H9 (cell line): ENCODE results near the gene MB21D2. TPM values are rescaled to one million over a fixed set of nuclear protein-coding genes. Genes with fewer than 3 reads are reported as not detected.

ENCODE experiments used
- DNase-seq: peaks from one replicate; pipeline ENCODE4 v3.0.0-alpha.2; 2017
- H2AFZ ChIP-seq: one replicate; pipeline ENCODE4 v1.6.1; 2013; ENCODE audit warnings: mild to moderate bottlenecking, low read length, control low read depth, moderate library complexity
- H2AK5ac ChIP-seq: 2 replicates; pipeline ENCODE4 v1.6.1; 2013; ENCODE audit warnings: low read length, control low read depth, mixed read lengths; ENCODE audit not compliant: insufficient read length
- H2BK120ac ChIP-seq: one replicate; pipeline ENCODE4 v1.6.1; 2013; ENCODE audit warnings: low read depth, mild to moderate bottlenecking, low read length, control low read depth, inconsistent platforms; ENCODE audit not compliant: poor library complexity, severe bottlenecking
- H2BK12ac ChIP-seq: 2 replicates; pipeline ENCODE4 v1.6.1; 2013; ENCODE audit warnings: low read length, control low read depth, mixed read lengths, low read depth; ENCODE audit not compliant: insufficient read length
- H2BK15ac ChIP-seq: 2 replicates; pipeline ENCODE4 v1.6.1; 2013; ENCODE audit warnings: low read depth, low read length, control low read depth
- H2BK20ac ChIP-seq: one replicate; pipeline ENCODE4 v1.6.1; 2013; ENCODE audit warnings: low read depth, mild to moderate bottlenecking, low read length, control low read depth, inconsistent platforms; ENCODE audit not compliant: poor library complexity, severe bottlenecking
- H2BK5ac ChIP-seq: 2 replicates; pipeline ENCODE4 v1.6.1; 2013; ENCODE audit warnings: low read length, control low read depth, mixed read lengths; ENCODE audit not compliant: insufficient read length
- H3K14ac ChIP-seq: 2 replicates; pipeline ENCODE4 v1.6.1; 2013; ENCODE audit warnings: low read length, control low read depth; ENCODE audit not compliant: insufficient read depth
- H3K18ac ChIP-seq: 2 replicates; pipeline ENCODE4 v1.6.1; 2013; ENCODE audit warnings: low read depth, mild to moderate bottlenecking, mixed read lengths, low read length, control low read depth; ENCODE audit not compliant: insufficient read length
- H3K23ac ChIP-seq: 2 replicates; pipeline ENCODE4 v1.6.1; 2013; ENCODE audit warnings: low read length, control low read depth, mixed read lengths, low read depth; ENCODE audit not compliant: insufficient read length
- H3K23me2 ChIP-seq: 2 replicates; pipeline ENCODE4 v1.6.1; 2013; ENCODE audit warnings: low read depth, mild to moderate bottlenecking, mixed read lengths, low read length, control low read depth; ENCODE audit not compliant: insufficient read length, poor library complexity, severe bottlenecking
- H3K27ac ChIP-seq: 2 replicates; pipeline ENCODE4 v1.5.1; 2013; ENCODE audit warnings: low read length, control low read depth, mixed read lengths, low read depth; ENCODE audit not compliant: insufficient read length
- H3K27me3 ChIP-seq: 2 replicates; pipeline ENCODE4 v1.6.1; 2013; ENCODE audit warnings: low read length, control low read depth, inconsistent platforms; ENCODE audit not compliant: insufficient read depth
- H3K4ac ChIP-seq: 2 replicates; pipeline ENCODE4 v1.6.1; 2013; ENCODE audit warnings: low read depth, mild to moderate bottlenecking, control low read depth, inconsistent platforms, low read length, moderate library complexity
- H3K4me1 ChIP-seq: 2 replicates; pipeline ENCODE4 v1.6.1; 2013; ENCODE audit warnings: low read length, control low read depth, inconsistent platforms; ENCODE audit not compliant: insufficient read depth
- H3K4me2 ChIP-seq: 2 replicates; pipeline ENCODE4 v1.6.1; 2013; ENCODE audit warnings: low read length, control low read depth, mixed read lengths; ENCODE audit not compliant: insufficient read length, insufficient read depth
- H3K56ac ChIP-seq: 2 replicates; pipeline ENCODE4 v1.6.1; 2013; ENCODE audit warnings: low read depth, mild to moderate bottlenecking, mixed read lengths, low read length, control low read depth; ENCODE audit not compliant: insufficient read length
- H3K79me1 ChIP-seq: 2 replicates; pipeline ENCODE4 v1.6.1; 2013; ENCODE audit warnings: low read depth, mild to moderate bottlenecking, moderate library complexity, low read length, control low read depth, inconsistent platforms; ENCODE audit not compliant: insufficient read depth, poor library complexity, severe bottlenecking
- H3K79me2 ChIP-seq: 2 replicates; pipeline ENCODE4 v1.6.1; 2013; ENCODE audit warnings: low read length, control low read depth, inconsistent platforms; ENCODE audit not compliant: insufficient read depth
- H3K9ac ChIP-seq: 2 replicates; pipeline ENCODE4 v1.6.1; 2013; ENCODE audit warnings: low read length, control low read depth, mixed read lengths; ENCODE audit not compliant: insufficient read length; ENCODE audit errors: extremely low read depth
- H3K9me3 ChIP-seq: one replicate; pipeline ENCODE4 v1.6.1; 2013; ENCODE audit warnings: low read depth, low read length, inconsistent platforms; ENCODE audit not compliant: control insufficient read depth
- H3T11ph ChIP-seq: one replicate; pipeline ENCODE4 v1.6.1; 2013; ENCODE audit warnings: mild to moderate bottlenecking, low read length, control low read depth, inconsistent platforms
- H4K20me1 ChIP-seq: one replicate; pipeline ENCODE4 v1.6.1; 2013; ENCODE audit not compliant: control insufficient read depth, insufficient read length, insufficient read depth
- H4K5ac ChIP-seq: 2 replicates; pipeline ENCODE4 v1.6.1; 2013; ENCODE audit warnings: low read depth, mild to moderate bottlenecking, mixed read lengths, low read length, control low read depth; ENCODE audit not compliant: insufficient read length
- H4K8ac ChIP-seq: replicated peaks from 2 replicates; pipeline ENCODE4 v1.6.1; 2013; ENCODE audit warnings: low read length, control low read depth, mixed read lengths, low read depth; ENCODE audit not compliant: insufficient read length
- H4K91ac ChIP-seq: 2 replicates; pipeline ENCODE4 v1.6.1; 2013; ENCODE audit warnings: low read depth, mild to moderate bottlenecking, moderate library complexity, mixed read lengths, low read length, control low read depth; ENCODE audit not compliant: insufficient read length
- H3K27ac Mint-ChIP-seq, 3 experiments: 2 replicates in 2 of 3; 3 replicates in 1 of 3; pipeline ENCODE4 v1.8.0; 2020 to 2021; ENCODE audit warnings: mixed read lengths in 3 of 3, mild to moderate bottlenecking in 1 of 3, moderate library complexity in 1 of 3
- H3K27me3 Mint-ChIP-seq: 2 replicates; pipeline ENCODE4 v1.8.0; 2021; ENCODE audit warnings: low read depth, mild to moderate bottlenecking, moderate library complexity, mixed read lengths
- H3K36me3 Mint-ChIP-seq, 3 experiments: 2 replicates in 2 of 3; 3 replicates in 1 of 3; pipeline ENCODE4 v1.8.0; 2020 to 2021; ENCODE audit warnings: low read depth in 3 of 3, mixed read lengths in 3 of 3; ENCODE audit not compliant: insufficient read depth in 1 of 3
- H3K4me1 Mint-ChIP-seq, 2 experiments: 2 replicates each; pipeline ENCODE4 v1.8.0; 2020; ENCODE audit warnings: mixed read lengths in 2 of 2
- H3K4me3 Mint-ChIP-seq, 2 experiments: 2 replicates in 1 of 2; 3 replicates in 1 of 2; pipeline ENCODE4 v1.8.0; 2020 to 2021; ENCODE audit warnings: mild to moderate bottlenecking in 2 of 2, mixed read lengths in 2 of 2, moderate library complexity in 1 of 2
- H3K9me3 Mint-ChIP-seq, 2 experiments: 2 replicates in 1 of 2; 3 replicates in 1 of 2; pipeline ENCODE4 v1.8.0; 2020; ENCODE audit warnings: mild to moderate bottlenecking in 2 of 2, mixed read lengths in 2 of 2, moderate library complexity in 1 of 2
- CTCF ChIP-seq: fragments of 200-600 bp; sonication (generic); conservative IDR thresholded peaks from 3 replicates; pipeline ENCODE4 v1.8.0; 2021; ENCODE audit warnings: antibody characterized with exemption, mild to moderate bottlenecking
- WGBS: extraction: QIAGEN DNeasy Blood & Tissue Kit; methylation state at CpG from one replicate; pipeline ENCODE4 v1.1.7; 2013; ENCODE audit warnings: missing lambda C conversion rate, low lambda C conversion rate, mixed read lengths; ENCODE audit not compliant: insufficient read length; ENCODE audit errors: extremely low coverage; 5-methylcytosine and 5-hydroxymethylcytosine counted together
- total RNA-seq: library from RNA; stranded (reverse); gene quantifications from 2 replicates; pipeline ENCODE4 v1.2.1, GENCODE V29; 2021

Gene MB21D2
- total RNA-seq, 1 experiment from 2014 or later: 19.1 TPM

- H2BK15ac ChIP-seq: no peak overlapping the region
- no peak overlapping the region for H3K4ac ChIP-seq
- no peak overlapping the region for H3K9ac ChIP-seq
- H4K5ac ChIP-seq: no peak overlapping the region
- H2AK5ac ChIP-seq: no peak overlapping the region
- H3T11ph ChIP-seq: no peak overlapping the region
- Mint-ChIP-seq H3K36me3 (no peaks in the 10 kb centered on the region; a peak in 1 of 7 replicates), H3K27ac (0 out of 7 replicates have a peak overlapping the region, but pooled peaks of 1 of the 3 experiments have one; percentile 2), H3K27me3 (peaks cover 8% of the 10 kb centered on the region), H3K4me1 (peaks cover 51 to 53% of the 10 kb centered on the region in 2 experiments), H3K9me3 (no peaks in the 10 kb centered on the region), H3K4me3 (no peak overlapping the region)
- WGBS: no CpG with 5 or more reads among the region's 2 CpGs
- H2BK12ac ChIP-seq: no peak overlapping the region
- TF ChIP-seq CTCF: no peak
- H2BK20ac ChIP-seq: no peak overlapping the region
- no peak overlapping the region for H3K23ac ChIP-seq
- H3K23me2 ChIP-seq: no peaks in the 10 kb centered on the region
- H4K91ac ChIP-seq: no peak overlapping the region
- H3K14ac ChIP-seq: no peak overlapping the region
- H3K4me1 ChIP-seq: peaks cover 8% of the 10 kb centered on the region
- no peak overlapping the region for H3K18ac ChIP-seq
- H2BK5ac ChIP-seq: no peak overlapping the region
- no peak overlapping the region for H3K56ac ChIP-seq
- H3K79me2 ChIP-seq: no peaks in the 10 kb centered on the region
- H3K9me3 ChIP-seq: no peaks in the 10 kb centered on the region
- H2AFZ ChIP-seq: no peak overlapping the region
- H3K27ac ChIP-seq: no peak overlapping the region
- no peaks in the 10 kb centered on the region; the same call in 1 of the 2 replicates for H3K27me3 ChIP-seq
- H4K8ac ChIP-seq: no peak overlapping the region
- DNase-seq: no peak
- H2BK120ac ChIP-seq: no peak overlapping the region
- H4K20me1 ChIP-seq: no peaks in the 10 kb centered on the region
- H3K4me2 ChIP-seq: no peak overlapping the region
- H3K79me1 ChIP-seq: no peaks in the 10 kb centered on the region
These were observed 6.1 kb upstream of the MB21D2 start for GRCh38 chr3:192923731-192924130.
